IMR-90 (cell line): Measurements from ENCODE around the gene PLCG2. TPM values are rescaled to one million over a fixed set of nuclear protein-coding genes. Genes with fewer than 3 reads are reported as not detected.

Experiments used
- ATAC-seq: fragments of 200-7000 bp; cut with Tn5 transposase; 2 replicates; pipeline ENCODE4 v1.9.1; 2020; ENCODE audit warnings: low read depth, mild to moderate bottlenecking, moderate library complexity
- BruUV-seq: library from RNA; stranded (reverse); fragments of 400-500 nt; replicated peaks from 2 replicates; lab custom pipeline; 2021; lab: Mats Ljungman, UMichigan
- CTCF ChIA-PET: fragments of 300-600 bp; formaldehyde crosslinking; extraction: SDS; loops from one replicate; lab custom pipeline; 2021; ENCODE audit warnings: antibody characterized with exemption; lab: Yijun Ruan, JAX
- POLR2A ChIA-PET: fragments of 300-600 bp; sonication (Branson Sonifier 250); formaldehyde crosslinking; loops from one replicate; lab custom pipeline; 2022; ENCODE audit warnings: antibody characterized with exemption; ENCODE audit not compliant: unreplicated experiment; lab: Charles Lee
- DNase-seq: peaks from one replicate; pipeline ENCODE4 v3.0.0; 2013
- H2AFZ ChIP-seq: replicated peaks from 2 replicates; pipeline ENCODE3; 2013; ENCODE audit warnings: low read length, mild to moderate bottlenecking; ENCODE audit not compliant: poor library complexity
- H2AK5ac ChIP-seq: 2 replicates; pipeline ENCODE4 v1.6.1; 2013; ENCODE audit warnings: low read depth, low read length, inconsistent platforms
- H2AK9ac ChIP-seq: replicated peaks from 2 replicates; pipeline ENCODE3; 2013; ENCODE audit warnings: mild to moderate bottlenecking, low read depth, low read length, moderate library complexity; ENCODE audit not compliant: poor library complexity
- H2BK120ac ChIP-seq: 2 replicates; pipeline ENCODE4 v1.6.1; 2013; ENCODE audit warnings: low read depth, low read length, inconsistent platforms
- H2BK15ac ChIP-seq: 3 replicates; pipeline ENCODE4 v1.6.1; 2013; ENCODE audit warnings: low read depth, low read length, inconsistent platforms
- H2BK20ac ChIP-seq: 2 replicates; pipeline ENCODE4 v1.6.1; 2013; ENCODE audit warnings: low read depth, mild to moderate bottlenecking, inconsistent platforms, low read length, moderate library complexity
- H2BK5ac ChIP-seq: 2 replicates; pipeline ENCODE4 v1.6.1; 2013; ENCODE audit warnings: mild to moderate bottlenecking, low read depth, low read length, inconsistent platforms; ENCODE audit not compliant: poor library complexity, severe bottlenecking
- H3K14ac ChIP-seq: replicated peaks from 2 replicates; pipeline ENCODE4 v1.6.1; 2013; ENCODE audit warnings: low read depth, low read length, inconsistent platforms
- H3K18ac ChIP-seq: 2 replicates; pipeline ENCODE4 v1.6.1; 2013; ENCODE audit warnings: low read depth, low read length, control low read depth
- H3K23ac ChIP-seq: 2 replicates; pipeline ENCODE4 v1.6.1; 2013; ENCODE audit warnings: low read depth, low read length, inconsistent platforms
- H3K27ac ChIP-seq: 2 replicates; pipeline ENCODE4 v1.5.1; 2013; ENCODE audit warnings: mild to moderate bottlenecking, control low read depth, low read length; ENCODE audit not compliant: insufficient read depth
- H3K27me3 ChIP-seq: 2 replicates; pipeline ENCODE4 v1.6.1; 2013; ENCODE audit warnings: low read length; ENCODE audit not compliant: control insufficient read depth, insufficient read depth
- H3K36me3 ChIP-seq: 2 replicates; pipeline ENCODE4 v1.6.1; 2013; ENCODE audit warnings: low read length, mixed read lengths; ENCODE audit not compliant: control insufficient read depth, insufficient read depth
- H3K4ac ChIP-seq: 2 replicates; pipeline ENCODE4 v1.6.1; 2013; ENCODE audit warnings: low read depth, low read length, inconsistent platforms
- H3K4me1 ChIP-seq: 2 replicates; pipeline ENCODE4 v1.6.1; 2013; ENCODE audit warnings: low read length, mixed read lengths; ENCODE audit not compliant: control insufficient read depth, insufficient read depth
- H3K4me2 ChIP-seq: 2 replicates; pipeline ENCODE4 v1.6.1; 2013; ENCODE audit warnings: low read depth, mild to moderate bottlenecking, control low read depth, low read length, moderate library complexity
- H3K4me3 ChIP-seq: 2 replicates; pipeline ENCODE4 v1.5.1; 2013; ENCODE audit warnings: low read depth, mild to moderate bottlenecking, control low read depth, low read length, moderate library complexity; ENCODE audit not compliant: insufficient read depth
- H3K56ac ChIP-seq: 2 replicates; pipeline ENCODE4 v1.6.1; 2013; ENCODE audit warnings: low read length, inconsistent platforms; ENCODE audit not compliant: insufficient read depth; ENCODE audit errors: extremely low read depth
- H3K79me1 ChIP-seq, 2 experiments: 2 replicates each; pipeline ENCODE4 v1.6.1; 2013; ENCODE audit warnings: low read length in 2 of 2, inconsistent platforms in 1 of 2, low read depth in 1 of 2
- H3K9ac ChIP-seq: 2 replicates; pipeline ENCODE4 v1.6.1; 2013; ENCODE audit warnings: low read depth, low read length, control low read depth
- H3K9me1 ChIP-seq: 2 replicates; pipeline ENCODE4 v1.6.1; 2013; ENCODE audit warnings: low read length, inconsistent platforms; ENCODE audit not compliant: insufficient read depth
- H3K9me3 ChIP-seq: 2 replicates; pipeline ENCODE4 v1.6.1; 2013; ENCODE audit warnings: low read length; ENCODE audit not compliant: control insufficient read depth, insufficient read depth
- H4K20me1 ChIP-seq: 2 replicates; pipeline ENCODE4 v1.6.1; 2013; ENCODE audit warnings: low read length, inconsistent platforms; ENCODE audit not compliant: insufficient read depth
- H4K5ac ChIP-seq: 2 replicates; pipeline ENCODE4 v1.6.1; 2013; ENCODE audit warnings: mild to moderate bottlenecking, low read depth, low read length, control low read depth
- H4K8ac ChIP-seq, 2 experiments: 2 replicates each; pipeline ENCODE4 v1.6.1; 2013; ENCODE audit warnings: low read depth in 2 of 2, low read length in 2 of 2, control low read depth in 1 of 2, inconsistent platforms in 1 of 2
- H4K91ac ChIP-seq: 2 replicates; pipeline ENCODE4 v1.6.1; 2013; ENCODE audit warnings: low read depth, low read length, inconsistent platforms; ENCODE audit not compliant: insufficient read depth
- BHLHE40 ChIP-seq: fragments of 150-350 bp; IDR thresholded peaks from 2 replicates; pipeline ENCODE4 v1.6.1; 2016; ENCODE audit warnings: mild to moderate bottlenecking, low read depth, low read length
- WGBS, 2 experiments: methylation state at CpG; one replicate each; pipeline versions ENCODE4 v1.1.5 to v1.1.7; 2013; ENCODE audit warnings: missing lambda C conversion rate in 2 of 2; ENCODE audit not compliant: insufficient read length in 1 of 2; ENCODE audit errors: extremely low coverage in 2 of 2; 5-methylcytosine and 5-hydroxymethylcytosine counted together
- dilution Hi-C: fragments of 300-500 bp; cut with HindIII; formaldehyde crosslinking; loops from one replicate; pipeline ENCODE4 v1.14.3; 2018; ENCODE audit warnings: low sequenced_read_pairs; ENCODE audit not compliant: unreplicated experiment
- in situ Hi-C: fragments of 300-500 bp; cut with MboI; formaldehyde crosslinking; loops from 3 replicates; pipeline ENCODE4 v1.14.3; 2019; ENCODE audit warnings: low sequenced_read_pairs, inconsistent platforms, mixed read lengths
- intact Hi-C: fragments of 100-400 bp; cut with micrococcal nuclease; formaldehyde crosslinking; loops from 2 replicates; pipeline ENCODE4 v1.10.0; 2022
- polyA plus RNA-seq, 3 experiments: library from polyadenylated mRNA; depleted of rRNA; stranded (reverse); fragments of >200 nt; gene quantifications; 2 replicates each; pipeline ENCODE4 v1.2.3, GENCODE V29; 2012; ENCODE audit warnings: low replicate concordance in 1 of 3
- total RNA-seq: library from RNA; depleted of rRNA; stranded (reverse); fragments of >200 nt; gene quantifications from 2 replicates; pipeline ENCODE4 v1.2.3, GENCODE V29; 2012

PLCG2 gene
- total and polyA plus RNA-seq, 2 of the 4 experiments (the other 2 are of a cell fraction) = 0.14 to 0.18 TPM

- Histone ChIP-seq H3K4me1 (no peaks in the 10 kb centered on the region), H3K18ac (no peak overlapping the region), H3K9ac (no peak overlapping the region), H3K9me3 (no peaks in the 10 kb centered on the region), H3K56ac (no peak overlapping the region), H3K27me3 (peaks cover 10% of the 10 kb centered on the region), H2AK9ac (no peak overlapping the region), H3K27ac (no peak overlapping the region), H3K4me2 (no peak overlapping the region), H2BK120ac (no peak overlapping the region), H2AFZ (no peak overlapping the region), H3K36me3 (no peaks in the 10 kb centered on the region), H4K5ac (no peak overlapping the region), H3K79me1 (no peaks in the 10 kb centered on the region), H3K4ac (no peak overlapping the region), H2BK20ac (no peak overlapping the region), H4K91ac (no peak overlapping the region), H2BK15ac (no peak overlapping the region), H3K23ac (no peak overlapping the region), H2BK5ac (no peak overlapping the region), H4K20me1 (no peaks in the 10 kb centered on the region), H3K4me3 (no peak overlapping the region), H4K8ac (no peak overlapping the region), H2AK5ac (no peak overlapping the region), H3K14ac (no peak overlapping the region), H3K9me1 (no peaks in the 10 kb centered on the region)
- BruUV-seq = no TSS peak
- WGBS, 2 experiments = 68% methylated on average over 3 of the region's 9 CpGs; no CpG with 5 or more reads in 1 of the 2 experiments
- DNase-seq = no peak
- dilution Hi-C loops (no loop called here), in situ Hi-C loops (no loop called here), intact Hi-C loops (no loop called here)
- ChIA-PET CTCF (no interaction called here), POLR2A (interaction anchor here (0.6 kb wide), 1 partner anchor 357 kb away, joined by 10 read pairs; no protein-coding TSS in a partner anchor)
- no peak for ATAC-seq
- no peak for TF ChIP-seq BHLHE40
Observed at GRCh38 chr16:81767987-81768592, 11.0 kb upstream of the PLCG2 start.
